A673 (cell line): ENCODE measurements around the gene ANAPC10. TPM values are rescaled to one million over a fixed set of nuclear protein-coding genes. Genes with fewer than 3 reads are reported as not detected.
"Not testable (repeated sequence)": the region's sequence is repeated elsewhere in the genome, so short reads cannot be mapped to it uniquely, and the experiment has no call there.

Source experiments
- BruUV-seq: library from RNA; stranded (reverse); fragments of 400-500 nt; replicated peaks from 2 replicates; lab custom pipeline; 2021; lab: Mats Ljungman, UMichigan
- CTCF ChIA-PET: fragments of 300-600 bp; sonication (Branson Sonifier 250); formaldehyde crosslinking; loops from one replicate; lab custom pipeline; 2022; ENCODE audit warnings: antibody characterized with exemption; lab: Charles Lee
- POLR2A ChIA-PET: fragments of 300-600 bp; sonication (Branson Sonifier 250); formaldehyde crosslinking; loops from one replicate; lab custom pipeline; 2022; ENCODE audit warnings: antibody characterized with exemption; ENCODE audit not compliant: low non-redundant PET; lab: Charles Lee
- DNase-seq: peaks from one replicate; pipeline ENCODE4 v3.0.0-alpha.2; 2015; ENCODE audit warnings: low spot score
- H3K27ac ChIP-seq: fragments of 200-600 bp; sonication (generic); 2 replicates; pipeline ENCODE4 v1.5.1; 2016; ENCODE audit warnings: mixed run types, low read depth, mild to moderate bottlenecking, mixed read lengths, antibody characterized with exemption, low read length; ENCODE audit not compliant: poor library complexity, severe bottlenecking
- H3K27me3 ChIP-seq: fragments of 200-600 bp; sonication (generic); replicated peaks from 2 replicates; pipeline ENCODE4 v1.6.1; 2017; ENCODE audit warnings: mixed run types, low read depth, mild to moderate bottlenecking, mixed read lengths, antibody characterized with exemption, low read length; ENCODE audit not compliant: insufficient read depth, poor library complexity
- H3K36me3 ChIP-seq: fragments of 200-600 bp; sonication (generic); 2 replicates; pipeline ENCODE4 v1.6.1; 2016; ENCODE audit warnings: mixed run types, mild to moderate bottlenecking, mixed read lengths, antibody characterized with exemption, low read length; ENCODE audit not compliant: insufficient read depth, poor library complexity, severe bottlenecking
- H3K4me1 ChIP-seq: fragments of 200-600 bp; sonication (generic); 2 replicates; pipeline ENCODE4 v1.6.1; 2017; ENCODE audit warnings: mixed run types, mild to moderate bottlenecking, mixed read lengths, antibody characterized with exemption, low read length; ENCODE audit not compliant: insufficient read depth, poor library complexity, severe bottlenecking
- H3K4me3 ChIP-seq: fragments of 200-600 bp; sonication (generic); 2 replicates; pipeline ENCODE4 v1.5.1; 2016; ENCODE audit warnings: low read depth, mixed run types, mild to moderate bottlenecking, mixed read lengths, low read length; ENCODE audit not compliant: poor library complexity, severe bottlenecking
- H3K9me3 ChIP-seq: fragments of 200-600 bp; sonication (generic); 2 replicates; pipeline ENCODE4 v1.6.1; 2016; ENCODE audit warnings: mixed run types, low read depth, mild to moderate bottlenecking, mixed read lengths, antibody characterized with exemption, low read length; ENCODE audit not compliant: poor library complexity, severe bottlenecking
- CTCF ChIP-seq: fragments of 300-800, 200-600 bp; sonication (generic); conservative IDR thresholded peaks from 2 replicates; pipeline ENCODE4 v1.5.1; 2017; ENCODE audit warnings: low read depth, mild to moderate bottlenecking, antibody characterized with exemption, low read length, moderate library complexity, mixed read lengths
- EZH2 ChIP-seq: fragments of 200-600 bp; sonication (generic); IDR thresholded peaks from 2 replicates; pipeline ENCODE4 v1.6.1; 2017; ENCODE audit warnings: borderline replicate concordance, low read depth, mild to moderate bottlenecking, mixed read lengths, antibody characterized with exemption, low read length; ENCODE audit not compliant: poor library complexity, severe bottlenecking
- intact Hi-C: fragments of 100-400 bp; cut with micrococcal nuclease; formaldehyde crosslinking; loops from one replicate; pipeline ENCODE4 v1.10.0; 2022; ENCODE audit not compliant: unreplicated experiment
- total RNA-seq: library from RNA; stranded (reverse); gene quantifications from 2 replicates; pipeline ENCODE4 v1.2.3, GENCODE V29; 2021

Gene ANAPC10
- total RNA-seq, 1 experiment from 2014 or later, result 30.5 TPM

DNA sequence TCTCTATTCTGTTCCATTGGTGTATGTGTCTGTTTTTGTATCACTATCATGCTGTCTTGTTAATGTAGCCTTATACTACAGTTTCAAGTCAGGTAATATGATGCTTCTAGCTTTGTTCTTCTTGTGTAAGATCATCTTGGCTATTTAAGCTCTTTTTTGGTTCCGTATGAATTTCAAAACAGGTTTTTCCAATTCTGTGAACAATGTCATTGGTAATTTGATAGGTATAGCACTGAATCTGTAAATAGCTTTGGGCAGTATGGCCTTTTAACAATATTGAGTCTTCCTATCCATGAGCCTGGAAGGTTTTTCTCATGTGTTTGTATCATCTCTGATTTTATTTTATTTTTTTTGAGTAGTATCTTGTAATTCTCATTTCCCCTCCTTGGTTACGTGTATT lies 94.3 kb downstream of the ANAPC10 start:
- H3K4me3 ChIP-seq, result no peak overlapping the region
- no peaks in the 10 kb centered on the region for H3K36me3 ChIP-seq
- DNase-seq, result no peak
- no peaks in the 10 kb centered on the region for H3K27me3 ChIP-seq
- H3K27ac ChIP-seq, result no peak overlapping the region
- no peak for TF ChIP-seq EZH2
- no peak for TF ChIP-seq CTCF
- no peaks in the 10 kb centered on the region for H3K4me1 ChIP-seq
- POLR2A ChIA-PET, result no interaction called here
- CTCF ChIA-PET, result no interaction called here
- BruUV-seq, result no TSS peak
- H3K9me3 ChIP-seq, result no peaks in the 10 kb centered on the region
- intact Hi-C loops, result no loop called here

DNA sequence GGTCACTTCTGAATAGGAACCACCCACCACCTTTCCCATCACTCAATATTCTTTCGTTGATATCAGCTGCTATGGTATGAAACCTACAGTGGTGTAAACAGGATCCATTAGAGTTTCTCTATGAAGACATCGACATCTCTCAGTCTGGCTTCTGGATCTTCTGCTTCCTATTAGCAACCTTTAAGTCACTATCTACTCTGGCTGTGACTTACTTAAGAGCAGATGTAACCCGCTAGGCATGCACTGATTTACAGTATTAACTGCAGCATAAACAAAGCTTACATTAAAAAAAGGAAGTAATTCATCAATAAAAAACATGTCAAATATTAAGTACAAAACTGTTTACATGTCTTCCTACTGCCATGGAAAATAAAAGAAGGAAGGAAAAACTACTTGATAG lies 96.4 kb downstream of the ANAPC10 start:
- Histone ChIP-seq H3K27me3 (no peaks in the 10 kb centered on the region), H3K36me3 (no peaks in the 10 kb centered on the region), H3K4me3 (no peak overlapping the region), H3K27ac (no peak overlapping the region), H3K4me1 (no peaks in the 10 kb centered on the region), H3K9me3 (no peaks in the 10 kb centered on the region)
- CTCF ChIA-PET, result no interaction called here
- no peak for DNase-seq
- TF ChIP-seq CTCF (no peak), EZH2 (no peak)
- POLR2A ChIA-PET, result no interaction called here
- BruUV-seq, result no TSS peak
- intact Hi-C loops, result no loop called here

DNA sequence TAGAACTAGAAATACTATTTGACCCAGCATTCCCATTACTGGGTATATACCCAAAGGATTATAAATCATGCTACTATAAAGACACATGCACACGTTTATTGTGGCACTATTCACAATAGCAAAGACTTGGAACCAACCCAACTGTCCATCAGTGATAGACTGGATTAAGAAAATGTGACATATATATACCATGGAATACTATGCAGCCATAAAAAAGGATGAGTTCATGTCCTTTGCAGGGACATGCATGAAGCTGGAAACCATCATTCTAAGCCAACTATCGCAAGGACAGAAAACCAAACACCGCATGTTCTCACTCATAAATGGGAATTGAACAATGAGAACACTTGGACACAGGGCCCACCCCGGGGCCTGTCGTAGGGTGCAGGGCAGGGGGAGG lies 97.3 kb downstream of the ANAPC10 start:
- DNase-seq, POLR2A ChIA-PET, H3K9me3 ChIP-seq, H3K4me1 ChIP-seq, H3K27ac ChIP-seq, H3K36me3 ChIP-seq, CTCF ChIA-PET, H3K4me3 ChIP-seq, H3K27me3 ChIP-seq, BruUV-seq, intact Hi-C loops: not testable (repeated sequence)

DNA sequence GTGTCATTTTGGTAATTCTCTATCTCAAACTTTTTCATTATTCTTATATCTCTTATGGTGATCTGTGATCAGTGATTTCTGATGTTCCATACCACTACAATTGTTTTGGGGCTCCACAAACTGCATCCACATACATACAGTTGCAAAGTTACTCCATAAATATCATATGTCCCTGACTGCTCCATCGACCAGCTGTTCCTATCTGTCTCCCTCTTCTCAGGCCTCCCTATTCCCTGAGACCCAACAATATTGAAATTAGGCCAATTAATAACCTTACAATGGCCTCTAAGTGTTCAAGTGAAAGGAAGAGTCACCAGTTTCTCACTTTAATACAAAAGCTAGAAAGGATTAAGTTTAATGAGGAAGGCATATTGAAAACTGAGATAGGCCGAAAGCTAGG lies 108.7 kb downstream of the ANAPC10 start:
- ChIA-PET POLR2A (no interaction called here), CTCF (no interaction called here)
- Histone ChIP-seq H3K36me3 (no peaks in the 10 kb centered on the region), H3K9me3 (no peaks in the 10 kb centered on the region), H3K4me1 (no peaks in the 10 kb centered on the region), H3K27me3 (no peaks in the 10 kb centered on the region), H3K4me3 (no peak overlapping the region), H3K27ac (no peak overlapping the region)
- DNase-seq, result no peak
- TF ChIP-seq EZH2, result no peak
- TF ChIP-seq CTCF, result no peak
- no TSS peak for BruUV-seq
- intact Hi-C loops, result no loop called here
